Endothelial cell of umbilical vein (primary cell): ENCODE results near the gene CACNG8.

Experiments
- EZH2 ChIP-seq: IDR thresholded peaks from 2 replicates; pipeline ENCODE4 v1.6.1; 2012; ENCODE audit warnings: borderline replicate concordance, low read depth, mild to moderate bottlenecking, moderate library complexity, low read length, inconsistent platforms; ENCODE audit not compliant: severe bottlenecking
- FOS ChIP-seq: IDR thresholded peaks from 2 replicates; pipeline ENCODE4 v1.6.1; 2011; ENCODE audit warnings: mild to moderate bottlenecking, low read length, moderate library complexity, borderline replicate concordance; ENCODE audit not compliant: insufficient read depth
- GATA2 ChIP-seq: IDR thresholded peaks from 2 replicates; pipeline ENCODE4 v1.7.0; 2011; ENCODE audit warnings: low read depth, mild to moderate bottlenecking, moderate library complexity, mixed read lengths, low read length; ENCODE audit not compliant: insufficient read length, insufficient read depth
- JUN ChIP-seq: IDR thresholded peaks from 2 replicates; pipeline ENCODE4 v1.6.1; 2011; ENCODE audit warnings: borderline replicate concordance, low read depth; ENCODE audit not compliant: insufficient read length, insufficient read depth
- MYC ChIP-seq: IDR thresholded peaks from one replicate; pipeline ENCODE4 v1.6.1; 2011; ENCODE audit warnings: mild to moderate bottlenecking, low read depth, low read length
- POLR2A ChIP-seq: IDR thresholded peaks from 2 replicates; pipeline ENCODE4 v1.6.1; 2012; ENCODE audit warnings: low read depth, mild to moderate bottlenecking, control low read depth, low read length
- POLR2AphosphoS5 ChIP-seq: IDR thresholded peaks from 2 replicates; pipeline ENCODE4 v1.6.1; 2012; ENCODE audit warnings: low read depth, mild to moderate bottlenecking, control low read depth, low read length, moderate library complexity; ENCODE audit not compliant: insufficient read depth
- TF ChIP-seq, protein P1 (sequence below): IDR thresholded peaks from 2 replicates; pipeline ENCODE4 v1.6.1; 2011; ENCODE audit not compliant: insufficient read depth, insufficient read length
- TF ChIP-seq, protein P2 (sequence below), 2 donors: IDR thresholded peaks; 1 replicate in 1 of 2; 2 replicates in 1 of 2; pipeline ENCODE4 v1.5.1; 2011; ENCODE audit warnings: low read length in 2 of 2, mild to moderate bottlenecking in 2 of 2, moderate library complexity in 2 of 2, control low read depth in 1 of 2, inconsistent platforms in 1 of 2, low read depth in 1 of 2; ENCODE audit not compliant: insufficient read depth in 1 of 2; ENCODE audit errors: extremely low read depth in 1 of 2

DNA sequence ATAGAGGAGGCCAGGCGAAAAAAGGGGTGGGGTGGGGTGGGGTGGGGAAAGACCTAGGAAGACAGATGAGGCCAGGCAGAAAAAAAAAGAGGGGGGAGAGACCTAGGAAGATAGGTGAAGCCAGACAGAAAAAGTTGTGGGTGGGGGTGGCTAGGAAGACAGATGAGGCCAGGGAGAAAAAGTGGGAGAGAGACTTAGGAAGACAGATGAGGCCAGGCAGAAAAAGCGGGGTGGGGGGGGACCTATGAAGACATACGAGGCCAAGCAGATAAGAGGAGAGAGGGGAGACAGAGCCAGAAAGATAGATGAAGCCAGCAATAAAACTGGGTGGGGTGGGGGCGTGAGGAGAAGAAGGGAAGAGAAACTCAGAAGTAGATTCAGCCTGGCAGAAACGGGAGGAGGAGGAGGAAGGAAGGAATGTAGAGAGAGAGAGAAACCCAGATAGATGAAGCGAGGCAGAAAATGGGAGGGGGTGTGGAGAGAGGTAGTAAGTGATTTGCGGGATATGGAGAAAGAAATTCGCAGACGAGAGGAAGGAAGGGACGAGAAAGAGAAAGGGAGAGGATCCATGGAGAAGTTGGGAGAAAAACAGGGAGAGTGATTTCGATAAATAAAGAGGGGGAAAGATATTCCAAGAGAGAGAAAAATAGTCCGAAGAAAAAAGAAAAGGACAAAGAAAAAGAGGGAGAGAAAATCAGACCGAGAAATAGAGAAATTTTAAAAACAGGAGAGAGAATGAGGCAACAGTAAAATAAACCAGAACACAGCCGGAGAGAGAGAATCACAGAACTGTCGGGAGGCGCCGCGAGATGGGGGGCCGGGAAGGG is 16.5 kb downstream of the CACNG8 start:
- TF ChIP-seq FOS (no peak), POLR2A (no peak), JUN (no peak), POLR2AphosphoS5 (no peak), MYC (no peak), EZH2 (no peak), GATA2 (no peak)
- TF ChIP-seq, protein P1, sequence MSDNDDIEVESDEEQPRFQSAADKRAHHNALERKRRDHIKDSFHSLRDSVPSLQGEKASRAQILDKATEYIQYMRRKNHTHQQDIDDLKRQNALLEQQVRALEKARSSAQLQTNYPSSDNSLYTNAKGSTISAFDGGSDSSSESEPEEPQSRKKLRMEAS: no peak
- TF ChIP-seq, protein P2, sequence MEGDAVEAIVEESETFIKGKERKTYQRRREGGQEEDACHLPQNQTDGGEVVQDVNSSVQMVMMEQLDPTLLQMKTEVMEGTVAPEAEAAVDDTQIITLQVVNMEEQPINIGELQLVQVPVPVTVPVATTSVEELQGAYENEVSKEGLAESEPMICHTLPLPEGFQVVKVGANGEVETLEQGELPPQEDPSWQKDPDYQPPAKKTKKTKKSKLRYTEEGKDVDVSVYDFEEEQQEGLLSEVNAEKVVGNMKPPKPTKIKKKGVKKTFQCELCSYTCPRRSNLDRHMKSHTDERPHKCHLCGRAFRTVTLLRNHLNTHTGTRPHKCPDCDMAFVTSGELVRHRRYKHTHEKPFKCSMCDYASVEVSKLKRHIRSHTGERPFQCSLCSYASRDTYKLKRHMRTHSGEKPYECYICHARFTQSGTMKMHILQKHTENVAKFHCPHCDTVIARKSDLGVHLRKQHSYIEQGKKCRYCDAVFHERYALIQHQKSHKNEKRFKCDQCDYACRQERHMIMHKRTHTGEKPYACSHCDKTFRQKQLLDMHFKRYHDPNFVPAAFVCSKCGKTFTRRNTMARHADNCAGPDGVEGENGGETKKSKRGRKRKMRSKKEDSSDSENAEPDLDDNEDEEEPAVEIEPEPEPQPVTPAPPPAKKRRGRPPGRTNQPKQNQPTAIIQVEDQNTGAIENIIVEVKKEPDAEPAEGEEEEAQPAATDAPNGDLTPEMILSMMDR (IDR thresholded peaks at IDR 0.05; ENCODE audit: extremely low read depth in 1 of 2, insufficient read depth in 1 of 2, low read depth in 1 of 2, low read length in 2 of 2): no peak
